HepG2 (cell line): ENCODE results near the gene COCH. TPM values are rescaled to one million over a fixed set of nuclear protein-coding genes. Genes with fewer than 3 reads are reported as not detected.

ENCODE experiments used
- AGO2 ChIP-seq: fragments of 200-400 bp; formaldehyde crosslinking; optimal IDR thresholded peaks from 2 replicates; pipeline ENCODE3; 2017; ENCODE audit warnings: mild to moderate bottlenecking, low read depth, low read length, moderate library complexity
- BRD4 ChIP-seq: sonication (generic); formaldehyde crosslinking; IDR thresholded peaks from 2 replicates; pipeline ENCODE4 v1.4.0; 2020; ENCODE audit warnings: missing genetic modification reagents
- FOSL2 ChIP-seq: sonication (generic); formaldehyde crosslinking; IDR thresholded peaks from 2 replicates; pipeline ENCODE4 v1.4.0; 2020; ENCODE audit warnings: missing genetic modification reagents
- IRF9 ChIP-seq: sonication (generic); formaldehyde crosslinking; IDR thresholded peaks from 2 replicates; pipeline ENCODE4 v1.8.0; 2022; ENCODE audit warnings: missing genetic modification reagents, mild to moderate bottlenecking, borderline replicate concordance
- KLF16 ChIP-seq, 2 experiments: sonication (generic) in 1 of 2; formaldehyde crosslinking in 1 of 2; IDR thresholded peaks; 2 replicates each; pipeline versions ENCODE4 v1.6.1 to v1.8.0; 2016 to 2023; ENCODE audit warnings: missing genetic modification reagents in 2 of 2, missing compliant biosample characterization in 1 of 2
- NCOA5 ChIP-seq: sonication (generic); formaldehyde crosslinking; IDR thresholded peaks from 2 replicates; pipeline ENCODE4 v1.4.0; 2020; ENCODE audit warnings: missing genetic modification reagents
- NFYC ChIP-seq: IDR thresholded peaks from 2 replicates; pipeline ENCODE4 v1.6.1; 2016; ENCODE audit warnings: missing genetic modification reagents, missing compliant biosample characterization
- RFX3 ChIP-seq: IDR thresholded peaks from 2 replicates; pipeline ENCODE4 v1.6.1; 2016; ENCODE audit warnings: missing biosample characterization, missing genetic modification reagents
- RXRB ChIP-seq: IDR thresholded peaks from 2 replicates; pipeline ENCODE4 v1.6.1; 2016; ENCODE audit warnings: borderline replicate concordance, missing genetic modification reagents, missing compliant biosample characterization
- SMAD9 ChIP-seq: sonication (generic); formaldehyde crosslinking; IDR thresholded peaks from 2 replicates; pipeline ENCODE4 v1.5.1; 2020; ENCODE audit warnings: mild to moderate bottlenecking, missing genetic modification reagents
- SP140L ChIP-seq: sonication (generic); formaldehyde crosslinking; IDR thresholded peaks from 2 replicates; pipeline ENCODE4 v1.4.0; 2020; ENCODE audit warnings: missing genetic modification reagents, borderline replicate concordance
- ZBTB25 ChIP-seq: IDR thresholded peaks from 2 replicates; pipeline ENCODE4 v1.6.1; 2018; ENCODE audit warnings: missing genetic modification reagents
- ZNF20 ChIP-seq: sonication (generic); formaldehyde crosslinking; IDR thresholded peaks from 2 replicates; pipeline ENCODE4 v1.4.0; 2020; ENCODE audit warnings: mild to moderate bottlenecking, moderate library complexity, missing genetic modification reagents
- ZNF224 ChIP-seq: sonication (generic); formaldehyde crosslinking; IDR thresholded peaks from 2 replicates; pipeline ENCODE4 v1.5.0; 2020; ENCODE audit warnings: mild to moderate bottlenecking, missing genetic modification reagents
- ZNF256 ChIP-seq: sonication (generic); formaldehyde crosslinking; conservative IDR thresholded peaks from 2 replicates; pipeline ENCODE4 v1.4.0; 2020; ENCODE audit warnings: missing genetic modification reagents
- ZNF3 ChIP-seq: IDR thresholded peaks from 2 replicates; pipeline ENCODE4 v1.7.0; 2017; ENCODE audit warnings: inconsistent platforms
- ZNF335 ChIP-seq: sonication (generic); formaldehyde crosslinking; IDR thresholded peaks from 2 replicates; pipeline ENCODE4 v1.4.0; 2020; ENCODE audit warnings: missing genetic modification reagents
- ZNF446 ChIP-seq: sonication (generic); formaldehyde crosslinking; IDR thresholded peaks from 2 replicates; pipeline ENCODE4 v1.5.0; 2020; ENCODE audit warnings: mild to moderate bottlenecking, missing genetic modification reagents
- ZNF557 ChIP-seq: sonication (generic); formaldehyde crosslinking; IDR thresholded peaks from 2 replicates; pipeline ENCODE4 v1.4.0; 2020; ENCODE audit warnings: missing genetic modification reagents
- polyA plus RNA-seq, 8 experiments: library from polyadenylated mRNA; depleted of rRNA in 3 of 8; stranded (reverse) in 7 of 8; unstranded in 1 of 8; fragments of >200 nt; fragmentation: Illumina TruSeq in 4 of 8; extraction: Trizol in 4 of 8; gene quantifications; 2 replicates each; pipeline versions ENCODE4 v1.2.1 to v1.2.3, GENCODE V29; 2011 to 2016; ENCODE audit warnings: low read depth in 4 of 8, missing spikeins in 1 of 8, mixed read lengths in 1 of 8; ENCODE audit not compliant: insufficient read depth in 1 of 8
- total RNA-seq, 5 experiments: library from RNA; depleted of rRNA; stranded (reverse); fragments of >200 nt; fragmentation: Illumina TruSeq; extraction: Trizol; gene quantifications; 2 replicates each; pipeline ENCODE4 v1.2.3, GENCODE V29; 2016; ENCODE audit warnings: low read depth in 1 of 5
- TF ChIP-seq, protein P1 (sequence below): sonication (generic); formaldehyde crosslinking; IDR thresholded peaks from 2 replicates; pipeline ENCODE4 v1.9.0; 2021; ENCODE audit warnings: missing genetic modification reagents, mild to moderate bottlenecking, borderline replicate concordance
- TF ChIP-seq, protein P2 (sequence below): sonication (generic); formaldehyde crosslinking; IDR thresholded peaks from 2 replicates; pipeline ENCODE4 v1.4.0; 2020; ENCODE audit warnings: missing genetic modification reagents, mild to moderate bottlenecking, borderline replicate concordance
- TF ChIP-seq, protein P3 (sequence below): sonication (generic); formaldehyde crosslinking; conservative IDR thresholded peaks from 2 replicates; pipeline ENCODE4 v1.8.0; 2022; ENCODE audit warnings: mild to moderate bottlenecking, moderate library complexity, missing genetic modification reagents
- TF ChIP-seq, protein P4 (sequence below): sonication (generic); formaldehyde crosslinking; IDR thresholded peaks from 2 replicates; pipeline ENCODE4 v1.5.0; 2020; ENCODE audit warnings: missing genetic modification reagents

The COCH gene
- total and polyA plus RNA-seq, 2 of the 13 experiments (the other 11 are each of a cell fraction or from before 2014, with no cell fraction given) = 78.2 to 79.3 TPM

DNA sequence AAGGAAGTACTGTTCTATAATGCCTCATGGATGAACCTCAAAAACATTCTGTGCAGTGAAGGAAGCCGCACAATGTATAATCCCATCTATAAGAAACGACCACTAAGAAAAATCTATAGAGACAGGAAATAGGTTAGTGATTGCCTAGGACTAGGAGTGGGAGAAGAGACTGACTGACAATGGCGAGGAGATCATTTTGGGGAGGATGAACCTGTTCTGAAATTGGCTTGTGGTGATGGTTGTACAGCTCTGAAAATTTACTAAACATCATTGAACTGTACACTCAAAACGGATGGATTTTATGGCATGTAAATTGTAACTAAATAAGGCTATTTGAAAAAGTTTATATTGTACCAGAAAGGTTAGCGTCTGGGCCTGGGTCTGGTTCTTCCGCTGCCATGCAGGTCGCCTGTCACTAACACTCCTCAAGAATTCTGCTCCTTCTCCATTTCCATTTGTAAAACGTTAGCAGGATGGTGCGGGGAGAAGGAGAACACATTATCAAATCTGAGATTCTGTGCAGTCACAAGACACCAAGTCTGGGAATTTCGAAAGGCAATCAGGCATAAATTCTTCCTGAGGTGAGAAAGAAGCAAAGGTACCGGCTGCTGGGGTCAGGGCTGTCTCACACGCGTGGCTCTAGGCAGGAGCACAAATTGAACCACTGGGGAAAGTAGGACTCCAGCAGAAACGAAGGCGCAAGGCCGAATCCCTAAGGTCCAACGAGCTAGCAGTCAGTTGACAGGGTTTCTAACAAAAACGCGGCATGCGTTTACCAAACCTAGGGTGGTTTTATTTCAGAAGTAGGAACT lies 845 bp upstream of the COCH start (continued):
- TF ChIP-seq, protein P1, sequence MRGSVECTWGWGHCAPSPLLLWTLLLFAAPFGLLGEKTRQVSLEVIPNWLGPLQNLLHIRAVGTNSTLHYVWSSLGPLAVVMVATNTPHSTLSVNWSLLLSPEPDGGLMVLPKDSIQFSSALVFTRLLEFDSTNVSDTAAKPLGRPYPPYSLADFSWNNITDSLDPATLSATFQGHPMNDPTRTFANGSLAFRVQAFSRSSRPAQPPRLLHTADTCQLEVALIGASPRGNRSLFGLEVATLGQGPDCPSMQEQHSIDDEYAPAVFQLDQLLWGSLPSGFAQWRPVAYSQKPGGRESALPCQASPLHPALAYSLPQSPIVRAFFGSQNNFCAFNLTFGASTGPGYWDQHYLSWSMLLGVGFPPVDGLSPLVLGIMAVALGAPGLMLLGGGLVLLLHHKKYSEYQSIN (CRISPR knock-in tag) = no peak
- TF ChIP-seq IRF9 (CRISPR knock-in tag) (no peak), ZNF256 (CRISPR knock-in tag) (peak; percentile 45; the same call in 1 of the 2 replicates), RXRB (CRISPR knock-in tag) (no peak), ZNF20 (0 out of 2 replicates have a peak, but pooled peaks have one; percentile 17), KLF16 (CRISPR knock-in tag; IDR thresholded peaks at IDR 0.05) (peak in 1 of 2 experiments; percentile 85; a peak in 1 of 4 replicates), ZNF335 (CRISPR knock-in tag) (no peak; the same call in 1 of the 2 replicates), SMAD9 (CRISPR knock-in tag) (peak; percentile 15; the same call in 1 of the 2 replicates), NCOA5 (CRISPR knock-in tag) (no peak), NFYC (CRISPR knock-in tag) (no peak), ZNF224 (CRISPR knock-in tag) (no peak; the same call in 1 of the 2 replicates), SP140L (CRISPR knock-in tag) (no peak), ZNF446 (CRISPR knock-in tag) (0 out of 2 replicates have a peak, but pooled peaks have one; percentile 28), ZBTB25 (CRISPR knock-in tag) (no peak), FOSL2 (CRISPR knock-in tag) (0 out of 2 replicates have a peak, but pooled peaks have one; percentile 4), AGO2 (no peak), BRD4 (CRISPR knock-in tag) (no peak), ZNF557 (CRISPR knock-in tag) (no peak), ZNF3 (CRISPR knock-in tag) (no peak), RFX3 (CRISPR knock-in tag) (no peak; the same call in 1 of the 2 replicates)
- TF ChIP-seq, protein P2, sequence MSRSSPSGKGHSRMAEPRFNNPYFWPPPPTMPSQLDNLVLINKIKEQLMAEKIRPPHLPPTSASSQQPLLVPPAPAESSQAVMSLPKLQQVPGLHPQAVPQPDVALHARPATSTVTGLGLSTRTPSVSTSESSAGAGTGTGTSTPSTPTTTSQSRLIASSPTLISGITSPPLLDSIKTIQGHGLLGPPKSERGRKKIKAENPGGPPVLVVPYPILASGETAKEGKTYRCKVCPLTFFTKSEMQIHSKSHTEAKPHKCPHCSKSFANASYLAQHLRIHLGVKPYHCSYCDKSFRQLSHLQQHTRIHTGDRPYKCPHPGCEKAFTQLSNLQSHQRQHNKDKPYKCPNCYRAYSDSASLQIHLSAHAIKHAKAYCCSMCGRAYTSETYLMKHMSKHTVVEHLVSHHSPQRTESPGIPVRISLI (CRISPR knock-in tag) = no peak
- TF ChIP-seq, protein P3, sequence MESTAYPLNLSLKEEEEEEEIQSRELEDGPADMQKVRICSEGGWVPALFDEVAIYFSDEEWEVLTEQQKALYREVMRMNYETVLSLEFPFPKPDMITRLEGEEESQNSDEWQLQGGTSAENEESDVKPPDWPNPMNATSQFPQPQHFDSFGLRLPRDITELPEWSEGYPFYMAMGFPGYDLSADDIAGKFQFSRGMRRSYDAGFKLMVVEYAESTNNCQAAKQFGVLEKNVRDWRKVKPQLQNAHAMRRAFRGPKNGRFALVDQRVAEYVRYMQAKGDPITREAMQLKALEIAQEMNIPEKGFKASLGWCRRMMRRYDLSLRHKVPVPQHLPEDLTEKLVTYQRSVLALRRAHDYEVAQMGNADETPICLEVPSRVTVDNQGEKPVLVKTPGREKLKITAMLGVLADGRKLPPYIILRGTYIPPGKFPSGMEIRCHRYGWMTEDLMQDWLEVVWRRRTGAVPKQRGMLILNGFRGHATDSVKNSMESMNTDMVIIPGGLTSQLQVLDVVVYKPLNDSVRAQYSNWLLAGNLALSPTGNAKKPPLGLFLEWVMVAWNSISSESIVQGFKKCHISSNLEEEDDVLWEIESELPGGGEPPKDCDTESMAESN = no peak
- TF ChIP-seq, protein P4, sequence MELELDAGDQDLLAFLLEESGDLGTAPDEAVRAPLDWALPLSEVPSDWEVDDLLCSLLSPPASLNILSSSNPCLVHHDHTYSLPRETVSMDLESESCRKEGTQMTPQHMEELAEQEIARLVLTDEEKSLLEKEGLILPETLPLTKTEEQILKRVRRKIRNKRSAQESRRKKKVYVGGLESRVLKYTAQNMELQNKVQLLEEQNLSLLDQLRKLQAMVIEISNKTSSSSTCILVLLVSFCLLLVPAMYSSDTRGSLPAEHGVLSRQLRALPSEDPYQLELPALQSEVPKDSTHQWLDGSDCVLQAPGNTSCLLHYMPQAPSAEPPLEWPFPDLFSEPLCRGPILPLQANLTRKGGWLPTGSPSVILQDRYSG (CRISPR knock-in tag) = no peak
